CD4-positive, alpha-beta T cell (primary cell): Measurements from ENCODE around the gene SIRT5. TPM values are rescaled to one million over a fixed set of nuclear protein-coding genes. Genes with fewer than 3 reads are reported as not detected.
A peak's percentile ranks its signal among the peaks of the same experiment; 100 is the strongest.

Source experiments
- ATAC-seq: fragments of 200-7000 bp; cut with Tn5 transposase; one replicate; pipeline ENCODE4 v1.10.0; 2022; ENCODE audit warnings: mild to moderate bottlenecking; ENCODE audit not compliant: poor library complexity
- CTCF ChIA-PET: fragments of 350-600 bp; sonication (Branson Sonifier 250); formaldehyde crosslinking; loops from one replicate; lab custom pipeline; 2021; ENCODE audit warnings: antibody characterized with exemption, inconsistent platforms; lab: Charles Lee
- POLR2A ChIA-PET: fragments of 350-600 bp; sonication (Branson Sonifier 250); formaldehyde crosslinking; loops from one replicate; lab custom pipeline; 2021; ENCODE audit warnings: antibody characterized with exemption, inconsistent platforms; lab: Charles Lee
- DNase-seq, 14 experiments: peaks; one replicate each; pipeline ENCODE4 v3.0.0-alpha.2; 2013 to 2020; ENCODE audit warnings: mixed read lengths in 2 of 14
- H3K27ac ChIP-seq, 2 donors: one replicate each; pipeline versions ENCODE4 v1.5.1 to v1.7.0; 2013; ENCODE audit warnings: low read length in 2 of 2, low read depth in 1 of 2, mild to moderate bottlenecking in 1 of 2
- H3K27me3 ChIP-seq, 2 experiments: 1 replicate in 1 of 2; 2 replicates in 1 of 2; pipeline versions ENCODE4 v1.6.1 to v1.7.0; 2013; ENCODE audit warnings: low read length in 2 of 2, control low read depth in 1 of 2, mild to moderate bottlenecking in 1 of 2, moderate library complexity in 1 of 2; ENCODE audit not compliant: insufficient read depth in 2 of 2, control insufficient read depth in 1 of 2
- H3K36me3 ChIP-seq: one replicate; pipeline ENCODE4 v1.6.1; 2013; ENCODE audit warnings: low read length, control low read depth; ENCODE audit not compliant: insufficient read depth
- H3K4me1 ChIP-seq: one replicate; pipeline ENCODE4 v1.6.1; 2013; ENCODE audit warnings: low read length, control low read depth; ENCODE audit not compliant: insufficient read depth
- H3K4me3 ChIP-seq: one replicate; pipeline ENCODE4 v1.5.1; 2013; ENCODE audit warnings: mild to moderate bottlenecking, low read length, moderate library complexity
- H3K9me3 ChIP-seq, 2 experiments: 1 replicate in 1 of 2; 2 replicates in 1 of 2; pipeline versions ENCODE4 v1.6.1 to v1.7.0; 2013; ENCODE audit warnings: low read length in 2 of 2, mild to moderate bottlenecking in 2 of 2, control low read depth in 1 of 2, moderate library complexity in 1 of 2; ENCODE audit not compliant: control insufficient read depth in 1 of 2, insufficient read depth in 1 of 2
- H3K27ac Mint-ChIP-seq: one replicate; pipeline ENCODE4 v1.8.0; 2020; ENCODE audit warnings: mixed read lengths
- H3K27me3 Mint-ChIP-seq: one replicate; pipeline ENCODE4 v1.8.0; 2021; ENCODE audit warnings: mixed read lengths
- H3K36me3 Mint-ChIP-seq: one replicate; pipeline ENCODE4 v1.8.0; 2021; ENCODE audit warnings: low read depth, mixed read lengths
- H3K4me1 Mint-ChIP-seq: one replicate; pipeline ENCODE4 v1.8.0; 2021; ENCODE audit warnings: low read depth, mixed read lengths
- H3K4me3 Mint-ChIP-seq: one replicate; pipeline ENCODE4 v1.8.0; 2020; ENCODE audit warnings: mild to moderate bottlenecking, mixed read lengths
- H3K9me3 Mint-ChIP-seq: one replicate; pipeline ENCODE4 v1.8.0; 2020; ENCODE audit warnings: mixed read lengths
- intact Hi-C, 2 experiments: fragments of 100-400 bp; cut with DNase I in 1 of 2; cut with micrococcal nuclease in 1 of 2; formaldehyde crosslinking; loops; one replicate each; pipeline versions ENCODE4 v1.15.1 to v1.9.0; 2023 to 2025; cut with DNase I, micrococcal nuclease
- total RNA-seq, 174 experiments: library from RNA in 2 of 174; stranded (reverse) in 2 of 174; gene quantifications; one replicate each; pipeline ENCODE4 v1.2.3 and lab custom pipeline; 2021 to 2026
- TF ChIP-seq, protein P1 (sequence below): fragments of 200-600 bp; IDR thresholded peaks from one replicate; pipeline ENCODE4 v1.8.0; 2022; ENCODE audit warnings: antibody characterized with exemption, mild to moderate bottlenecking

SIRT5 gene
- total RNA-seq, 2 experiments from 2014 or later = 14.3 to 16.3 TPM

DNA sequence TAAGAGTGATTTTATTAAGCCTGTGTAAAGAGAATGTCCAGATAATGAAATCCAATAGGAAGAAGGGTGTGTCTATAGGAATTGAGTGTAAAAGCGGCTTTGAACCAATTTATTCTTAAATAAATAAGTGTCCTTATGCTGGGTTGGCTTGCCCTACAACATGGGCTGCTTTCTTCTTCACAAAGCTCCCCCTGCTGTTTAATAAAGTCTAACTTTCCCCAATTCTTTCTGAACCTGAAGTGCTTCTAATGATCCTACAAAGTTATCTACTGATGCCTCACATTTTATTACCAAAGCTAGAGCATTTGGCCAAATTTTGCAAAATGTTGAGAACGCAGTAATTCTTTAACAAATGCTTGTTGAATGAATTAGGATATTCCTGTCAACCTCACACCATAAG is 36.3 kb upstream of the SIRT5 start:
- TF ChIP-seq, protein P1, sequence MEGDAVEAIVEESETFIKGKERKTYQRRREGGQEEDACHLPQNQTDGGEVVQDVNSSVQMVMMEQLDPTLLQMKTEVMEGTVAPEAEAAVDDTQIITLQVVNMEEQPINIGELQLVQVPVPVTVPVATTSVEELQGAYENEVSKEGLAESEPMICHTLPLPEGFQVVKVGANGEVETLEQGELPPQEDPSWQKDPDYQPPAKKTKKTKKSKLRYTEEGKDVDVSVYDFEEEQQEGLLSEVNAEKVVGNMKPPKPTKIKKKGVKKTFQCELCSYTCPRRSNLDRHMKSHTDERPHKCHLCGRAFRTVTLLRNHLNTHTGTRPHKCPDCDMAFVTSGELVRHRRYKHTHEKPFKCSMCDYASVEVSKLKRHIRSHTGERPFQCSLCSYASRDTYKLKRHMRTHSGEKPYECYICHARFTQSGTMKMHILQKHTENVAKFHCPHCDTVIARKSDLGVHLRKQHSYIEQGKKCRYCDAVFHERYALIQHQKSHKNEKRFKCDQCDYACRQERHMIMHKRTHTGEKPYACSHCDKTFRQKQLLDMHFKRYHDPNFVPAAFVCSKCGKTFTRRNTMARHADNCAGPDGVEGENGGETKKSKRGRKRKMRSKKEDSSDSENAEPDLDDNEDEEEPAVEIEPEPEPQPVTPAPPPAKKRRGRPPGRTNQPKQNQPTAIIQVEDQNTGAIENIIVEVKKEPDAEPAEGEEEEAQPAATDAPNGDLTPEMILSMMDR = peak; percentile 60
- Mint-ChIP-seq H3K27me3 (no peaks in the 10 kb centered on the region), H3K4me1 (no peaks in the 10 kb centered on the region), H3K4me3 (no peak overlapping the region), H3K27ac (no peak overlapping the region), H3K36me3 (no peaks in the 10 kb centered on the region), H3K9me3 (no peaks in the 10 kb centered on the region)
- Histone ChIP-seq H3K9me3 (no peaks in the 10 kb centered on the region), H3K4me3 (no peak overlapping the region), H3K36me3 (no peaks in the 10 kb centered on the region), H3K27ac (no peak overlapping the region), H3K4me1 (no peaks in the 10 kb centered on the region), H3K27me3 (no peaks in the 10 kb centered on the region)
- ChIA-PET POLR2A (no interaction called here), CTCF (interaction anchor here (1.0 kb wide), 1 partner anchor 11 kb away, joined by 3 read pairs; no protein-coding TSS in a partner anchor)
- intact Hi-C loops = loop anchor here (1.0 to 5.0 kb wide), 4 partner anchors 81 to 202 kb away; no protein-coding TSS in a partner anchor
- DNase-seq (peak in 4 of 14 experiments; percentile 10 to 55 (median 49)), ATAC-seq (no peak)

DNA sequence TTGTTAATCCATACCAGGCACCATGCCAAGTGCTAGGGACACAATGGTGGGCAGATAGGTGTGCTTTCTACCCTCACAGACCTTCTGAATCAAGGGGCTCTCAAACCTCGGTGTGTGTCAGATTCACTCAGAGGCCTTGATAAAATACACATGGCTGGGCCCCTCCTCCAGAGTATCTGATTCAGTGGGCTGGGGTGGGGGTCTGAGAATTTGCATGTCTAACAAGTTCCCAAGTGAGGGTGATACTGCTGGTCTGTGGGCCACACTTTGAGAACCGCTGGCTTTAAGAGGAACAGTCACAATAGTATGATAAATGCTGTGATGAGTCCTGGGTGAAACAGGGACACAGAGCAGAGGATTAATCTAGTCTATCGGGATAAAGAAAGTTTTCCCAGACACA is 35.8 kb upstream of the SIRT5 start:
- Histone ChIP-seq H3K9me3 (no peaks in the 10 kb centered on the region), H3K4me1 (no peaks in the 10 kb centered on the region), H3K4me3 (no peak overlapping the region), H3K36me3 (no peaks in the 10 kb centered on the region), H3K27me3 (no peaks in the 10 kb centered on the region), H3K27ac (no peak overlapping the region)
- Mint-ChIP-seq H3K4me1 (no peaks in the 10 kb centered on the region), H3K4me3 (no peak overlapping the region), H3K9me3 (no peaks in the 10 kb centered on the region), H3K36me3 (no peaks in the 10 kb centered on the region), H3K27ac (no peak overlapping the region), H3K27me3 (no peaks in the 10 kb centered on the region)
- CTCF ChIA-PET = interaction anchor here (1.0 kb wide), 1 partner anchor 12 kb away, joined by 3 read pairs; no protein-coding TSS in a partner anchor
- intact Hi-C loops = loop anchor here (1.0 to 5.0 kb wide), 4 partner anchors 82 to 202 kb away; no protein-coding TSS in a partner anchor
- ATAC-seq (no peak), DNase-seq (no peak)
- POLR2A ChIA-PET = interaction anchor here (0.7 kb wide), 1 partner anchor 13 kb away, joined by 3 read pairs; no protein-coding TSS in a partner anchor
- TF ChIP-seq, protein P1 = no peak

DNA sequence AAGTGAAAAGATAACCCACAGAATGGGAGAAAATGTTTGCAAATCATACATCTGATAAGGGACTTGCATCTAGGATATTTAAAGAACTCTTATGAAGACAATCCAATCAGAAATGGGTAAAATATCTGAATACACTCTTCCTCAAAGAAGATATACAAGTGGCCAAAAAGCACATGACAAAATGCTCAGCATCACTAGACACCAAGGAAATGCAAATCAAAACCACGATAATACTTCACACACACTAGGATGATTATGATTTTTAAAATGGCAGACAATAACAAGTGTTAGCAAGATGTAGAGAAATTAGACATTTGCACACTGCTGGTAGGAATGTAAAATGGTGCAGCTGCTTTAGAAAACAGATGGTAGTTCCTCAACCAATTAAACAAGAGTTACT is 34.8 kb upstream of the SIRT5 start:
- intact Hi-C loops = loop anchor here (2.0 to 5.0 kb wide), 3 partner anchors 83 to 127 kb away; no protein-coding TSS in a partner anchor
- Mint-ChIP-seq H3K9me3 (no peaks in the 10 kb centered on the region), H3K4me3 (no peak overlapping the region), H3K4me1 (no peaks in the 10 kb centered on the region), H3K36me3 (no peaks in the 10 kb centered on the region), H3K27me3 (no peaks in the 10 kb centered on the region), H3K27ac (no peak overlapping the region)
- Histone ChIP-seq H3K9me3 (no peaks in the 10 kb centered on the region), H3K4me1 (no peaks in the 10 kb centered on the region), H3K27ac (no peak overlapping the region), H3K4me3 (no peak overlapping the region), H3K27me3 (no peaks in the 10 kb centered on the region), H3K36me3 (no peaks in the 10 kb centered on the region)
- ATAC-seq (no peak), DNase-seq (no peak)
- POLR2A ChIA-PET = no interaction called here
- TF ChIP-seq, protein P1 = no peak
- CTCF ChIA-PET = no interaction called here
